Right hindlimb (tissue), 1 donor: Measurements from ENCODE around the gene NEMP1.
"Not testable (repeated sequence)": the region's sequence is repeated elsewhere in the genome, so short reads cannot be mapped to it uniquely, and the experiment has no call there.

Source experiments
- DNase-seq: peaks from one replicate; pipeline ENCODE4 v3.0.0-alpha.2; 2018

Gene NEMP1

GRCh38 chr12:57019983-57020719 lies 58.4 kb downstream of the NEMP1 start:
- no peak for DNase-seq

DNA sequence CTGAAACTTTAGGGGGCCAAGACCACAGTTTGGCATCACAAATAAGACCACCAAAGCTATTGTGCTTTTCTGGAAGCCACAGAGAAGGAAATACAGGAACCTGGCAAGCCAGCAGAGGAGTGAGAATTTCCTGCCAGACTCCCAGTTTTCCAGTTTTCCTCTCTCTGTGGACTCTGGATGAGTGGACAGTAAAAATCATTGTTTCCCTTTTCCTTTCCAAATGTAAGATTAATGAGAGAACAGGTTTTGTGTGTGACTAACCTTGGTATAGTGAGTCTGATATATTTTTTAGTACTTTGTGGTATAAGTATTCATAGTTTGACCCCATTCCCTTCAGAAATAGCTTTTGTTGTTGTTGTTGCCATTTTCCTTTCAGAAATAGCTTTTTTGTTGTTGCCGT lies 59.7 kb downstream of the NEMP1 start:
- DNase-seq = no peak

GRCh38 chr12:57018353-57018752 lies 60.2 kb downstream of the NEMP1 start:
- not testable (repeated sequence) for DNase-seq

- no peak for DNase-seq
Measured at GRCh38 chr12:57016348-57016747, 62.2 kb downstream of the NEMP1 start, which contains the start of gene TAC3. Gene TAC3 (minus strand): TSS chr12:57016529. CDS start chr12:57015797, 732 bp downstream.

- no peak for DNase-seq
Measured at GRCh38 chr12:57012600-57013465, 65.8 kb downstream of the NEMP1 start.

- no peak for DNase-seq
Measured at GRCh38 chr12:57011438-57012424, 66.9 kb downstream of the NEMP1 start.

GRCh38 chr12:57010627-57011247 lies 67.9 kb downstream of the NEMP1 start:
- no peak for DNase-seq

GRCh38 chr12:57009949-57010626 lies 68.5 kb downstream of the NEMP1 start:
- no peak for DNase-seq

DNA sequence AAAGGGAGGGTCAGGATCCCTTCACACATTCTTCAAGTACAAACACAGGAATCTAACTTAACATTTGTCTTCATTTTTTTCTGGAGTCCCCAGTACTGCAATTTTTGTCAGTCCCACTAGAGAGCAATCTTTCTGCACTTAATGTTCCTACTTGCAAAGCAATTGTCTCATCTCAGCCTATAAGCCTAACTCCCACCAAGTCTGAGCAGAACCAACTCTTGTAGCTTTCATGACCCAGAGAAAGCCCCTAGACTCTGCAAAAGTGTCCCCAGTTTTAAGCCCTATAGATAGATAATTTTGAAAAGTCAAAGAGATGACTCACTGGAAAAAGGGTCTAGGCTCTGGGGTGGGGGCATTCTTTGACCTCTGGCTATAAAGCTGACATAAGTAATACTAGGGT lies 70.4 kb downstream of the NEMP1 start:
- DNase-seq = no peak

DNA sequence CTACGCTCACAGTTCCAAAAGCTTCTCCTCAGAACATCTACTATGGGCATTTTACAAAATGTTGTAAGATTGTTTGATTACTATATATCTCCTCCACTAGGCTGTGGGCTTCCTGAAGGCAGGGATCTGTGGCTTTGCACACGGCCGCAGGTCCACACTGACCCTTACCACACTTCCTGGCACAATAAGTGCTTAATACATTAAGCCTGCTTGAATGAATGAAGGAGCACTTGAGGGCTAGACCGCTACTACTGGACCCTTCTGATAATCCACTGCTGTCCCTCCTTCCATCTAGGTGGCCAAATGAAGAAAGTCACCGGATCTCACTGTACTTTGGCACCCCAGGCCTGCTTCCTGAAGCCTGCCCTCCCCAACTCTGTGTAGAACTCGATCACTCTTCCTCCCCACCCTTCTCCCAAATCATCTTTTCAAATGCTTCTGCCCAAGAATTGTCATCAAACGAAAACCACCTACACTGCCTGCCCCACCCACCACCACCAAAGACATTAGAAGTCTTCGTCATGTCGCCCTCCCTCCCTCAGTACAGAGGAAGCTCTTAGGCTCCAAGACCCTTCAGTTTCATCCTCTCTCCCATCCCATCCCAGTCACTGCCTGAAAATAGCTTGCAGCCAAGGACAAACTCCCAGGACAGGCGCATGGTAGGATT lies 71.6 kb downstream of the NEMP1 start:
- DNase-seq = no peak

DNA sequence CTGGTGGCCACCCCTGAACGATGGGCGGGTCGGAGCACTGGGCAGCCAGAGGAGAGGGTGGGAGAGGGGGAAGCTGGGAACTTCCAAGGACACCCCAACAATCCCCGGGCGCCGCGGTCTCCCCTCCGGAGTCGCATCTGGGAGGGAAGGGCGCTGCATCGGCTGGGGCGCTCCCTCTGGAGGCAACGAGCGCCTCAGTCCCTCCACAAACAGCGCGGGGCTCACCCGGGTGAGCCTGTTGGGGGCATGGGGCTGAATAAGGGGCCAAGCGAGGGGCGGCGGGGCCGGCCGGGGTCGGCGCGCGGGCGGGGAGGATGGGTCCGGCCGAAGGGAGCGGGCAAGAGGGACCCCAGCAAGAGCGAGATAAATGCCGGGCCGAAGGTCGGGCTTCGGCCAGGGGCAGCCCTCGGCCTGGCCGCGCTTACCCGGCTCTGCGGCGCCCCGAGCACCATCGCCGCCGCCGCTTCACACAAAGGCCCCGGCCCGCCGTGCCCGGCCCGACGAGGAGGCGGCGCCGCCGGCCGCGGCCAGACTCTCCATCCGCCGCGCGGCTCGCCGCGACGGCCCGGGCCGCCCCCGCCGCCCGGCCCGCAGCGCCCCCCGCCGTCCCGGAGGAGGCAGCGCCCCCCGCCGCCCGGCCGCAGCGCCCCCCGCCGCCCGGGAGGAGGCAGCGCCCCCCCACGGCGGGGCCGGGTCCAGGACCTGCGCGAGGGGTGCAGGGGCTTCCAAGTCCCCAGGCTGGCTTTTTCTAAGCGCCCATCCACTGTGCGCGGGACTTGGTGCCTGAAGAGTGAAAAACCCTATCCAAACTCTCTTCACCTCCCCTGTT lies 72.4 kb downstream of the NEMP1 start, which contains the start of gene ZBTB39:
ZBTB39 (minus strand) TSS at position 567 of the 829 bp plus-strand sequence. CDS start 1,629 bp downstream, outside the sequence.
- DNase-seq = peak; percentile 75
